Neural cell (in vitro differentiated cells): Measurements from ENCODE around the gene PAPSS2.

Experiments used
- EP300 ChIP-seq: fragments of 450-650 bp; conservative IDR thresholded peaks from 2 replicates; pipeline ENCODE4 v1.6.1; 2014; ENCODE audit warnings: antibody characterized with exemption, mild to moderate bottlenecking, moderate library complexity; ENCODE audit not compliant: poor library complexity, severe bottlenecking
- EZH2 ChIP-seq: fragments of 200-600, 300-800 bp; shearing (Covaris generic), sonication (generic); IDR thresholded peaks from 2 replicates; pipeline ENCODE4 v1.6.1; 2014; ENCODE audit warnings: antibody characterized with exemption, low read length, borderline replicate concordance, mild to moderate bottlenecking; ENCODE audit not compliant: insufficient read depth, poor library complexity, severe bottlenecking
- MXI1 ChIP-seq: fragments of 450-650 bp; conservative IDR thresholded peaks from 2 replicates; pipeline ENCODE4 v1.6.1; 2014; ENCODE audit warnings: antibody characterized with exemption, mild to moderate bottlenecking; ENCODE audit not compliant: poor library complexity, severe bottlenecking
- POLR2AphosphoS5 ChIP-seq: IDR thresholded peaks from 2 replicates; pipeline ENCODE4 v1.6.1; 2012
- RAD21 ChIP-seq: fragments of 450-650 bp; conservative IDR thresholded peaks from 2 replicates; pipeline ENCODE4 v1.6.1; 2014; ENCODE audit warnings: antibody characterized with exemption, mild to moderate bottlenecking, moderate library complexity
- TAF1 ChIP-seq: IDR thresholded peaks from 2 replicates; pipeline ENCODE4 v1.6.1; 2012; ENCODE audit warnings: low read depth
- TF ChIP-seq, protein P1 (sequence below): IDR thresholded peaks from 2 replicates; pipeline ENCODE4 v1.6.1; 2012; ENCODE audit warnings: borderline replicate concordance
- TF ChIP-seq, protein P2 (sequence below): fragments of 450-650 bp; IDR thresholded peaks from 2 replicates; pipeline ENCODE4 v1.5.1; 2014; ENCODE audit warnings: antibody characterized with exemption, mild to moderate bottlenecking, moderate library complexity; ENCODE audit not compliant: poor library complexity, severe bottlenecking

- TF ChIP-seq, protein P1, sequence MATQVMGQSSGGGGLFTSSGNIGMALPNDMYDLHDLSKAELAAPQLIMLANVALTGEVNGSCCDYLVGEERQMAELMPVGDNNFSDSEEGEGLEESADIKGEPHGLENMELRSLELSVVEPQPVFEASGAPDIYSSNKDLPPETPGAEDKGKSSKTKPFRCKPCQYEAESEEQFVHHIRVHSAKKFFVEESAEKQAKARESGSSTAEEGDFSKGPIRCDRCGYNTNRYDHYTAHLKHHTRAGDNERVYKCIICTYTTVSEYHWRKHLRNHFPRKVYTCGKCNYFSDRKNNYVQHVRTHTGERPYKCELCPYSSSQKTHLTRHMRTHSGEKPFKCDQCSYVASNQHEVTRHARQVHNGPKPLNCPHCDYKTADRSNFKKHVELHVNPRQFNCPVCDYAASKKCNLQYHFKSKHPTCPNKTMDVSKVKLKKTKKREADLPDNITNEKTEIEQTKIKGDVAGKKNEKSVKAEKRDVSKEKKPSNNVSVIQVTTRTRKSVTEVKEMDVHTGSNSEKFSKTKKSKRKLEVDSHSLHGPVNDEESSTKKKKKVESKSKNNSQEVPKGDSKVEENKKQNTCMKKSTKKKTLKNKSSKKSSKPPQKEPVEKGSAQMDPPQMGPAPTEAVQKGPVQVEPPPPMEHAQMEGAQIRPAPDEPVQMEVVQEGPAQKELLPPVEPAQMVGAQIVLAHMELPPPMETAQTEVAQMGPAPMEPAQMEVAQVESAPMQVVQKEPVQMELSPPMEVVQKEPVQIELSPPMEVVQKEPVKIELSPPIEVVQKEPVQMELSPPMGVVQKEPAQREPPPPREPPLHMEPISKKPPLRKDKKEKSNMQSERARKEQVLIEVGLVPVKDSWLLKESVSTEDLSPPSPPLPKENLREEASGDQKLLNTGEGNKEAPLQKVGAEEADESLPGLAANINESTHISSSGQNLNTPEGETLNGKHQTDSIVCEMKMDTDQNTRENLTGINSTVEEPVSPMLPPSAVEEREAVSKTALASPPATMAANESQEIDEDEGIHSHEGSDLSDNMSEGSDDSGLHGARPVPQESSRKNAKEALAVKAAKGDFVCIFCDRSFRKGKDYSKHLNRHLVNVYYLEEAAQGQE = no peak
- TF ChIP-seq, protein P2, sequence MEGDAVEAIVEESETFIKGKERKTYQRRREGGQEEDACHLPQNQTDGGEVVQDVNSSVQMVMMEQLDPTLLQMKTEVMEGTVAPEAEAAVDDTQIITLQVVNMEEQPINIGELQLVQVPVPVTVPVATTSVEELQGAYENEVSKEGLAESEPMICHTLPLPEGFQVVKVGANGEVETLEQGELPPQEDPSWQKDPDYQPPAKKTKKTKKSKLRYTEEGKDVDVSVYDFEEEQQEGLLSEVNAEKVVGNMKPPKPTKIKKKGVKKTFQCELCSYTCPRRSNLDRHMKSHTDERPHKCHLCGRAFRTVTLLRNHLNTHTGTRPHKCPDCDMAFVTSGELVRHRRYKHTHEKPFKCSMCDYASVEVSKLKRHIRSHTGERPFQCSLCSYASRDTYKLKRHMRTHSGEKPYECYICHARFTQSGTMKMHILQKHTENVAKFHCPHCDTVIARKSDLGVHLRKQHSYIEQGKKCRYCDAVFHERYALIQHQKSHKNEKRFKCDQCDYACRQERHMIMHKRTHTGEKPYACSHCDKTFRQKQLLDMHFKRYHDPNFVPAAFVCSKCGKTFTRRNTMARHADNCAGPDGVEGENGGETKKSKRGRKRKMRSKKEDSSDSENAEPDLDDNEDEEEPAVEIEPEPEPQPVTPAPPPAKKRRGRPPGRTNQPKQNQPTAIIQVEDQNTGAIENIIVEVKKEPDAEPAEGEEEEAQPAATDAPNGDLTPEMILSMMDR = no peak
- TF ChIP-seq EZH2 (no peak), POLR2AphosphoS5 (no peak), MXI1 (no peak), EP300 (no peak), RAD21 (no peak), TAF1 (no peak)
These were observed 63.0 kb downstream of the PAPSS2 start for GRCh38 chr10:87722716-87723115.
